HG03039 (cell line): ENCODE measurements around the gene PARP16.
A peak's percentile ranks its signal among the peaks of the same experiment; 100 is the strongest.

Source experiments
- ATAC-seq: cut with Tn5 transposase; IDR thresholded peaks from one replicate; pipeline ENCODE4 v1.9.1; 2021; ENCODE audit warnings: mild to moderate bottlenecking, moderate library complexity; ENCODE audit not compliant: unreplicated experiment

Gene PARP16, protein sequence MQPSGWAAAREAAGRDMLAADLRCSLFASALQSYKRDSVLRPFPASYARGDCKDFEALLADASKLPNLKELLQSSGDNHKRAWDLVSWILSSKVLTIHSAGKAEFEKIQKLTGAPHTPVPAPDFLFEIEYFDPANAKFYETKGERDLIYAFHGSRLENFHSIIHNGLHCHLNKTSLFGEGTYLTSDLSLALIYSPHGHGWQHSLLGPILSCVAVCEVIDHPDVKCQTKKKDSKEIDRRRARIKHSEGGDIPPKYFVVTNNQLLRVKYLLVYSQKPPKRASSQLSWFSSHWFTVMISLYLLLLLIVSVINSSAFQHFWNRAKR

DNA sequence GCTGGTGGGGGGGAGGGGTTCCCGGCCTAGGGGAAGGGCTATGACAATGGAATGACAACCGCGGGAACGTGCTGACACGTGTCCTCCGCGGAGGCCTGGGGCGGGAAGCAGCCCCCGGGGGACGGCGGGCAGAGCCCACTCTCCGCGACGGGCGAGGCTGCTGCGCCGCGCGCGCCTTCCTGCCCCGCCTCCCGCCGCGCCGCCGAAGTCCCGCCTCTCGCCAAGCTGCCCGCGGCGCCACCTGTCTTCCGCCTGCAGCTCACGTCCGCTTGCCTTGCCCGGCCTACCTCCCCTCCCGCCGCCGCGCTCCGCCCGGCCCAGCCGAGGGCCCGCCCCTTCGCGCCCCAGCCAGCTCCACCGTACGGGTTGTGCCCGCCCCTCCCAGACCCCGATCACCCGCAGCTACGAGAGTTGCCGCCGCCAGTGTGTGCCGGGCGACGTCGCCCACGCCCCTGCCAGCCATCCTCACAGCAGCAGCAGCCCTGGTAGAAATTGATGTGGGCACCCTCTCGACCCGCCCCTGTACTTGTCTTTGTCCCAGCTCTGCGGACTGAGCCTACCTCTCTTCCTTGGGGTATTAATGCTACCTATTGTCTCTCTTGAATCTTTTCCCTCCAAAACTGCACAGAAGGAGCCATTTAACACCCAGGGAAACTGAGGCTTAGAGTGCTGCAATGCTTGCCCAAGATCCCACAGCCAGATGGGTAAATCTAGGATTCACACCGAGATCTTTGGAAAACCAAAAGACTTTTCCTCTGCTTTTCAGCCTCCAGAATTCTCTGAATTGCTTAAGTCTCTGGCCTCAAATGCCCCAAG is at the start of gene PARP16:
Gene PARP16 (minus strand): TSS at position 180 of the 816 bp plus-strand sequence. CDS start 457 bp downstream, outside the sequence.
- peak; percentile 91 for ATAC-seq

DNA sequence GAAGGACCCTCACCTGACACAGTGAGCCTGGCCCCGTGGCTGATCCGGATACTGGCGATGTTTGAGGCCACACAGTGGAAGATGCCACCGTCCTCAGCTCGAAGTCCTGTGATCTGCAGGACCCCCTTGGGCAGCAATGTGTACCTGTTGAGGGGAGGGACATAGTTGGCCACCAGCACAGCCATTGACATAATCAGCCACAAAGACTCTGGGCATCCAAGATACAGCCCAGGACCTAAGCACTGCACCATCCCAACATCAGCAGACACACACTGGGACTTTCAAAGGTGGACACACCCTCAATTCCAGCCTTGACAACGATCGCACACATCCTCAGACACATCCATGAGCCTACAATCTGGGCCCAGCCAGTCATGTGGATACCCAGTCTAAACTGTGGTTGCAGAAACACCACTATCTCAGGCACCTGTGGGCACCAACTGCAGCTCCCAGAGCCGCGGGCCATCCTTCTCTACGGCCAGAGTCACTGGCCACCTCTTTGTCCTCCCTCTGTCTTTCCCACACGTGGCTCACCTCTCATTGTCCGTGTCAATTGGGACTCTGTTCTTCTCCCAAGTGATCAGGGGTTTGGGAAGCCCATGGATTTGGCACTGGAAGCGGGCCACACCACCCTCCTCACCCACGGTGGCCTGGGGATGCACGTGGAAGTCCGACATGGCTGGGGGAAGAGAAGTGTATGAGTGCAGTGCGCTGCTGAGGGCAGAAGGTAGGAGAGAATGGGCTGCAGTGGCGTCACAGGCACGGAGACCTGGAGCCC is 48.8 kb upstream of the PARP16 start:
- no peak for ATAC-seq

DNA sequence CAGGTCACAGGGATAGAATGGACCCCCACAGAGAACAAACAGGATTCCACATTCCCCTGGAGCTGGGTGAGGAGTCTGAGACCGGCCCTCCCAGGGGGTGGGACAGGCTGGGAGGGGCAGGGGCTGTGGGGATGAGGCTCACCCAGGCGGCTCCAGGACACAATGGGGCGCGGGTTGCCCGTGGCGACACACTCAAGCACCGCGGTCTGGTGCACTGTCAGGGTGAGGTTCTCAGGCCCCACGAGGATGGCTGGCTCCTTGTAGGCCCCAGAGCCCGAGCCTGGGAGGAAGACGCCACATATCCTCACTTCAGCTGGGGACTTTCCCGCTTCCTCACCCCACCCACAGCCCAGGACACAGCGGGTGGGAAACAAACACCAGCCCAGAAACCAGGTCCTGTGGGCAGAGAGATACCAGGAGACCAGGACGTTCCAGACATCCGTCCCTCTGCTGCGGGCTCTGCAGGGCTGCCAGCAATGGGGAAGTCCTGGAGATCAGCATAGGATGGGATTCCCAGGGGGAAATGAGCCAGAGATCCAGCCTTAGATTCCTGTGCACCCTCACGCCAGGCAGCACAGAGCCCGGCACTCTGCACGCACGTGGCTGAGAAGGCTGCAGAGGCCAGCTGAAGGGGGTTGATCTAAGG is 48.0 kb upstream of the PARP16 start:
- ATAC-seq, result no peak

DNA sequence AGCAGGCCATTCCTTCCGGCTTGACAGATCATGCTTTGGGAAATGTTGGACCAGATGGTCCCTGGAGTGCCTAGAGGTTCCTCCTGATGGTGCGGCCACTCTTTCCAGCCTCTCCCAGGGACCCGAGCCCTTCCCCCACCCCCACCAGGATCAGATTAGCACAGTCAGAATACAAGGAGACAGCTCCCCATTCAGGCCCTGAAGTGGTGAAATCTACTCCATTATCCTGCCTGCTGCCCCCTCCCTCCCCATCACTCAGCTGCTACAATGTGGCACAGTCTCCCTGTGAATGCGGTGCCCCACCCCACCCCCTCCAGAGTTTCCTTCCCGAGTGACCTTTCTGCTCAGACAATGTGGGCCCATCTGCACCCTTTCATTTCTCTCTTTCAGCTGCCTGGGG is 47.2 kb upstream of the PARP16 start:
- no peak for ATAC-seq

DNA sequence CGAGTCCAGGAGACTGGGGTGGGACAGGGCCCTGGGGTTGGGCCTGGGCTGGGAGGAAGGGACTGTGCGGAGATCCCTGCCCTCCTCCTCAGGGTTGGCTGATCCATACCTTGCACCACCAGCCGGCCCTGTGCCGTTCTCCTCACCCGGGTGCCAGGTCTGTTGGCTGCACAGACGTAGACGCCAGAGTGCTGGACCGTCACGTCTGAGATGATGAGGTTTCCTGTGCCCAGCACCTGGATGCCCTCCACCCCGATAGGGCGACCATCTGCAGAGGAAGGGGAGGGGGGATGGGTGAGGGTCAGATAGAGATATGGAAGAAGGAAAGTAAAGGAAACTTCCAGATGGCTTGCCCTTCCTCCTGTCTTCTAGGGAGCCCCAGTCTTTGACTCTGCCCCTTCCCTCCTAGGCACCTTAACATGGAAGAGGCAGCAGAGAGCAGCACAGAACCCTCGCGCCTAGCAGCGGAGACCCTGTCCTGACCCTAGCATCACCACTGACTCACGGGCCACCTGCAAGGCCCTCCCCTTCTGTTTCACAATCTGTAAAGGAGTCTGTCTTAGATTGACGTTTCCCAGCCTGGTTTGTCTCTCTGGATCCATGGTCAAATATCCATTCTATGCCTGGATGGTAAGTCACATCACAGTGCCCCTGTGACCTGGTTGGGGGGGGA is 46.6 kb upstream of the PARP16 start:
- ATAC-seq, result no peak

DNA sequence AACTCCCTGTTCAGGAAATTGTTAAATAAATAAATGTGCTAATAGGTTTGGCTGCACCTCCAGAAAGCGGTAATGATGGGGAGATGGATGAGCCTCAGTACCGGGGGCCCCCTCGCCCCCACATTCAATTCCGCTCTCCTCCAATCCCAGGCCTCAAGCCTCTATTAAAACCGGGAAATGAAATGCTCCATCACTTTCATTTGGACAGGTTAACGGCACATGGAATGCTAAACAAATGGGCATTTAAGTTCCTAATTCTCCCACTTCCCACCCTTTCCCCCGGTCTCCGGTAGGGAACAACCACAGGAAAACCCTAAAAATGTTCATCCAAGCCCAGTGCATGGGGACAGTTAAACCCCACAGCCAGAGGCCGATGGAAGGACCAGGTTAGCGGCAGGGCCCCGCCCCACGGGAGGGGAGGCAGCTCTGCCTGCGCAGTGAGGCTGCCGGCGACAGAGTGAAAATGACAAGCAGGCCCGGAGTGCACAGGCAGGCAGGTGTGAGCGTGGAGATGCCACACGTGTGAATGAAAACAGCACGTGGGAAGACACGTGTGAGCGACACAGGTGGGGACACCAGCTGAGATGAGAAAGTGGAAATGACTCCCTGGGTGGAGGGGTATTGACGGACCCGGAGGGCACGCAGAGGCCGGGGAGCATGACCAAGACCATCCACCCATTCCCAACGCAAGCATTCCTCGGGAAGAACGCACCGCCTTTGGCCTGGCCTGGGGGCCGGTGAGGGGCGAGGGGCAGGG is 45.9 kb upstream of the PARP16 start:
- no peak for ATAC-seq

DNA sequence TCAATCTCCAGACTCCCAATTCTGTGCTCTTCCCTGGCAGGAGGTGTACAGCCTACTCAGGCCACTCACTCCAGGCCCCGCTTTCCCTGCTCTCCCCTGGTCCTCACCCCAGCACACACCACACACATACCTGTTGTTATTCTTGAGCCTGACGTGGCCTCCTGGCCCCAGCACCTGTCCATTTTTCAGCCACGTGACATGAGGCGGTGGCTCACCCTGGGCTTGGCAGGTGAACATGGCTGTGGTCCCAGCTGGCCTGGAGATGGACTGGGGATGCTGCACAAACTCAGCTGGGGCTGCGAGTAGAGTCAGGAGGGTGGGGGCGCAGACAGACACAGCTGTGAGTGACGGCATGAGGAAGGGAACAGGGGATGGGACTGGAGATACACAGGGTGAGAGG is 45.1 kb upstream of the PARP16 start:
- ATAC-seq, result no peak

DNA sequence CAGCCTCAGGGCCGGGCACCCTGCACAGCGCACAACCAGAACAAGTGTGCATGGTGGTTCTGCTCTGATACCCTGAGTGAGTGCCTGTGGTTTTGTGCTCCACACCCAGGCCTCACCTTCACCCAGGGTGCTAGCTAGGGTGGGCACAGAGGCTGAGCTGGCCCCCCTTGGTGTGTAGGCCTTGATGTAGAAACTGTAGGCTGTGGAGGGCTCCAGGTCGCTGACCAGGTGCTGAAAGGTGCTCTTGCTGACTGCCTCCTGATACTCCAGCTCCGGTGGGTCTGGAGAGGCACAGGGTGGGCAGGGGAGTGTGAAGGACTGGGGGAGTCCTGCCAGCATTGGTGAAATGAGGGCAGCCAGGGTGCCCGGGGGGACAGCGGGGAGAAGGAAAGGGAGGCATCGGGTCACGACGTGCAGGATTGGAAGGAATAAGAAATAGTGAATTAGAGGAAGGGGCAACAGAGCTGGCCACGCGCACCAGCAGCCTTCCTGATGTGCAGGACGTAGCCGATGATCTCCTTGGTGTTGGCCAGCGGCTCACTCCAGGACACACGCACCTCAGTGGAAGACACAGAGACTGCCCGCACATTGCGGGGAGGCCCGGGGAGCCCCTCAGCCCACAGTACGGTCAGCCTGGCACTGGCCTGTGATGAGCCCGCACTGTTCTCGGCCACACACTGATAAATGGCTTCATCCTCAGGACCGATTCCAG is 44.4 kb upstream of the PARP16 start:
- no peak for ATAC-seq

DNA sequence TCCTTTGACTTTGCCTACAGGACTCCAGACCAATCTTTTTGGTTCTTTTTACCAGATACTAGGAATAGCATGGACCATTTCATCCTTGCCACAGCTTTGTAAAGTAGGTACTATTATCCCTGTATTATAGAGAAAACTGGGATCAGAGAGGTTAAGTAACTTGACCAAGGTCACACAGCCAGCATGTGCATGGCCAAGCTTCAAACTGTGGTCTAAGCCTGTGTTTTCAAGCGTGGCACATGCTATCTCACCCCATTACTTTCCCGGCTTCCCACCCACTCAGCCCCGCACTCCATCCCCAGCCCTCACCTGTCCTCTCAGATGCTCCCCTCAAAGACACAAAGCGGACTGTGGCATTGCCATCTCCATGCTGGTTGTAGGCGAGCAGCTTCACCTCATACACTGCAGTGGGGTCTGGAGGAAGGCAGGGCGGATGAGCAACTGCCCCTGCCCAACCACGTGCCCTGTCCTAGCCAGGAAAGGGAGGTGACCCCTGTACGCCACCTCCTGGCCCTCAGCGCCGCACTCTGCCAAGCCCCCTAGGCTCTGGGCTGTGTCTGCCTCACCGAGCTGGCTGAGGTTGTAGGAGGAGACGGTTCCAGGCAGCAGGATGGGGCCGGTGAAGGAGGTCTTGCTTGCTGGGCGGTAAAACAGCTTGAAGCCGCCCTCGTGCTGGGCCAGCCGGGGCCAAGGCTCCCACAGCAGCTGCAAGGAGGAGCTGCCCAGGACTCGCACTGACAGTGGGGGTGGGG is 43.5 kb upstream of the PARP16 start:
- ATAC-seq, result no peak

DNA sequence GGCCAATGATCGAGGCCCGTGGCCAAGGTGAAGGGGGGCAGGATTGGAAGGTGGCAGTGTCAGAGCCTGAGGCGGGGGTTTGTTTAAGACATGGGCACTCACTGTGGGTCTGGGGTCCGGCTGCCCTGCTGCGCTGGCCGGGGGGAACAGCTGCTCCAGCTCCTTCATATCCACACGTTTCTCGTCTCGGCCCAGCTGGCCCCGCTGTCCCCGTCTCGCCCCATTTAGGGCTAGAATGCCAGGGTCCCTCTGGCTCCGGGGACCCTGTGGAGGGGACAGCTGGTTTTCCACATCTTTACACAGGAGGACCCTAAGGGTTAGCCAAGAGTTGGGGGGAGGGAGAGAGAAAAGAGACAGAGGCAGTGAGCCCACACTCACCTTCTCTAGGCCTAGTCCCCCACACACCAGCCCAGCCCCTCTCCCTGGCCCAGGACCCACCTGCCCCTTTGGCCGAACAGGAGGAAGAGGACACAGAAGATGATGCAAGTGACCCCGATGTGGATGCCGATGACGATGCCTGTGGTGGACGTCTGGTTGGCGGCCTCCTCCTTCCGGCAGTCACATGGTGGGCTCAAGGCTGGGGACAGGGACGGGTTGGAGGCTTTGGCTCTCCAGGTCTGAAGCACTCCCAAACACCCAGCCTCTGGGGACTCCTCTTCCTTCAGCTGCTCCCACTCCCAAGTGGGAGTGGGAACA is 42.8 kb upstream of the PARP16 start:
- ATAC-seq, result no peak

DNA sequence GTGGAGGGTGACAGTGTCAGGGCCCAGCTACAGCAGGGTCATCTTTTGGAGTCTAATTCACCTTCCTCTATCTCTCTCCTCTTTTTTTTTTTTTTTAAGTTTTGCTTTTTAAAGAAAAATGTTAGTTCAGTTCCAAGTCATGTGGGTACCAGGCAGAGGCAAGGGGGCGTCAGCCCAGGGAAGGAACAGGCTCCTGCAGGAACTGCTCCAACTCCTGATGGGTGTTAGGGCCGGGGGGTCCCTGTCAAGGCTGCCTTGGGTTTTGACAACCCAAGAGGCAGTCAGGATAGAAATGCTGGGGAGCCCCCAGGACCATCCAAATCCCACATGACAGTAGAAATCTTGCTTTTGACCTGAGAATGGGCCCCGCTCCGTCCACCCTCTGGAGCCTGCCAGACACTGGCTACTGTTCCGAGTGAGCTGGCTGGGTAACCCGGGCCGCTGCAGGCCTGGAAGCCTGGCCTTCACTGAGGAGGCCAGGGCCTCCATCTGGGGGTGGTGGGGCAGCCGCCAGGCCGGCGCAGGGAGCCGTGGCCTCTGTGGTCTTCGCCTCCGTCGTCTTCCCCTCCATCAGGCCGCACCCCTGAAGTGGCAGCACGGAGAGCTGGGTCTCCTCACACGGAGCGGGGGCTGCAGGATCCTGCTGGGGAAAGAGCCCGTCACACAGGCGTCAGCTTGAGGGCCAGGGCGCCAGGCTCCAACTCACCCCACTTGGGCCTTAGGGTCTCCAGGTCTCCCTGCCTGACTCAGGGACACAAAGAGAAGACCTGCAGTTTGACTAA is 42.0 kb upstream of the PARP16 start:
- no peak for ATAC-seq

DNA sequence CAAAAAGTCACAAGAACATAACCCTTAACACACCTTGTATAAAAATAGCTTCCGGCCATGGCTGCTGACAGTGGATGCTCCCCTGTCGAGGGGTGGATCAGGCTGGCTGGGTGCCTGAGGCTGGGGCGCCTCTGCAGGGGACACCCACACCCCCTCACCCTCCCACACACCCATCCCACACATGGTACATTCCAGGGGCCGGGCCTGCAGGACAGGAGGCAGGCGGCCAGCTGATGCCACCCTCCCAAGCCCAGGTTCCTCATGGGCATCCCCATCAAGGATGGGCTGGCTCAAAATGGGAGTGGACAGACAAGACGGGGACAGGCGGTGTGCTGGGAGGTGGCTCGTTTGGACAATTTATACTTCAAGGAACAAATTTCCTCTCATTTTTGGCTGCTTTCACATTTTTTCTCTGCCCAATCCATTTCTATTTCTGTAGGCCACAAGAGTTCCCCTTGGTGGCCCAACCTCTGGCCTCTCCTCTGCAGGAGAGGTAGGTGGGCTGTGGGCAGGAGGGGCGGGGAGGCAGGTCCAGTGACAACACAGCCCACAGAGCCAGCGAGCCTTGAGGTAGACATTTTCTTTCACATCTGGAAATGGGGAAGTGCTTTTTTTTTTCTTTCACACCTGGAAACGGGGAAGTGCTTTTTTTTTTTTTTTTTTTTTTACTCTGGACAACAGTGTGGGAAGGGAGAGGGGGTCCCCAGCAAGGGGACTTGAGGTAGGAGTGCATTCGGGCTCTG is 41.1 kb upstream of the PARP16 start:
- ATAC-seq, result no peak

DNA sequence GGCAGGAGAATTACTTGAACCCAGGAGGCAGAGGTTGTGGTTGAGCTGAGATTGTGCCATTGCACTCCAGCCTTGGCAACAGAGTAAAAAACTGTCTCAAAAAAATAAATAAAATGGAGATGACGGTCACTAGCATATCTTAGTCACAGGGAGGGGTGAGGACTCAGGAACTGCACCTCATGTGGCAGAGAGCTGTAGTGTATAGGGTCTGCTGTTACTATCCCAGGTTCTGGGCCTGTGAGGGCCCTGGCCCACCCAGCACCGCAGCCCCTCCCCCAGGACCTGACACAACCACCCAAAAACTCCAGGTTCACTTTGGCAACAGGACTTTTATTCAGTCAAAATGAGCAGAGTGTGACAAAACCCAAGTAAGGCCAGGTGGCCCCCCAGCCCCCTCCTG is 40.1 kb upstream of the PARP16 start:
- no peak for ATAC-seq

DNA sequence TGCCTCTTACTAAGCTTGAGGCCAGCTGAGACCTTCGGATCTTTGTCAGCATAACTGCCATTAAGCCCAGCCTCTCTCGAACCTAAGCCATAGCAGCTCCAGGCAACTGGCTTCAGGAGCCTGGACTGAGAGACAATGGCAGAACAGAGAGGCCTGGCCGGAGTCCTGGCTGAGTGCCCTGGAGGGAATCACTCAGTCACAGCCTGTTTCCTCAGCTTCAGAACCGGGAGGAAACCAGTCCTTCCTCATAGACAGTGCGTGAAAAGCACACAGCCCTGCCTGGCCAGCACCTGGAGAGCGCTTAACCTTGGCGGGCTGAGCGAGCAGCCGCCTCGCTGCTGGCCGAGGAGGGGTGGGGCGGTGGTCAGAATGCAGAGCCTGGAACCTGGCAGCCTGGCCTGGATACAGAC is 39.4 kb upstream of the PARP16 start:
- no peak for ATAC-seq

DNA sequence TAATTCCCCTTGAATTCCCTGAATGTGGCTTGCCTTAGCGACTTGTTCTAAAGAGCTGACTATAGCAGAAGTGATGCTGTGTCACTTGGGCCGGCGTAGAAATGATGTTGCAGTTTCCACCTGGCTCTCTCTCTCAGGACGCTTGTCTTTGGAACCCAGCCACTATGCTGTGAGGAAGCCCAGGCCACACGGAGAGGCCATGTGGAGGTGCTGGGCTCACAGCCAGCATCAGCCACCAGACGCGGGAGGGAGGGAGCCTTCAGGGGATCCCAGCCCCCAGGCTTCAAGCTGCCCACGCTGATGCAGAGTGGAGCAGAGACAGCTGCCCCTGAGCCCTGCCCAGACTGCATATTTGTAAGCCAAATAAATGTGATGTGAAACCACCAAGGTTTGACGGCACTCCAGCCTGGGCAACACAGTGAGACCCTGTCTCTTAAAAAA is 36.4 kb upstream of the PARP16 start:
- ATAC-seq, result no peak

DNA sequence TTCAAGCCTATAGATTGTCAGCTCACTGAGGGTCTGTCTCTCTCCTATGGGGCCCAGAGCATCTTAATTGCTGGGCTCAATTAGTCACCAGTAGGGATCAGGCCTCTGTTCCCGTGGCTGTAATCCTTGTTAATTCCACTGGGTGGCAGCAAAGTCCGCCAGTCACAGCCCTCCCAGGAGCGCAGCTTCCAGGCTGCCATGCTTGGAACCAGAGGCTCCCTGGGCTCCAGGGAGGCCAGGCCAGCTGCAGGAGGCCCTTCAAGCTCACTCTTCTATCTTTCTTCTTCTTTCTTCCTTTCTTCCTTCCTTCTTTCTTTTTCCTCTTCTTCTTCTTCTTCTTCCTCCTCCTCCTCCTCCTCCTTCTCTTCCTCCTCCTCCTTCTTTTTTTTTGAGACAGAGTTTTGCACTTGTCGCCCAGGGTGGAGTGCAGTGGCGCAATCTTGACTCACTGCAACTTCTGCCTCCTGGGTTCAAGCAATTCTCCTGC is 32.2 kb upstream of the PARP16 start:
- no peak for ATAC-seq
